ENCODE measurements around the gene ARHGAP5. TPM values are rescaled to one million over a fixed set of nuclear protein-coding genes. Genes with fewer than 3 reads are reported as not detected.

The ARHGAP5 gene
- total and polyA plus RNA-seq, 4 donors: 12.3 to 220 (median 41.2) TPM

DNA sequence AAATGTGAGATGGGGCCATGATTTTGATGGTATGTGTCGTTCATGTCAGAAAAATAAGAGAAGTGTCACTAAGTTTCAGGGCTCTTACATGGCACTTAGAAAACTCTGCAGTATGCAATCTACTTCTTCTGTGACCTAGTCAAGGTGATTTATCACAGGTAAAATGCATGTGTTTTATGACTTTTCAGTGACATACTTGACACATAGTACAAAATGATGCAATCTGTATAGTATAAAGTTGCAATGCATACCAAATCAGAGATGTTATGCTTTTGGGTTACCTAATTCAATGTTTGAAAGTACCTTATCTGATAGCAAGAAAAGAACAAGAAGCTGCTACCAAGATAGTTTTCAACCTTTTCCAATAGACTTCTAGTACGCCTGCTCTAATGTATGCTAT lies 21.9 kb upstream of the ARHGAP5 start:
- Histone ChIP-seq H3K36me3 (ENCODE audit: control insufficient read depth in 4 of 4, insufficient read depth in 4 of 4, low read length in 4 of 4) (no peaks in the 10 kb centered on the region), H3K9ac (ENCODE audit: insufficient read depth in 1 of 2, low read length in 2 of 2) (no peak overlapping the region), H3K27ac (ENCODE audit: low read depth in 1 of 2, low read length in 1 of 2) (no peak overlapping the region), H3K4me3 (no peak overlapping the region), H3K4me1 (ENCODE audit: control insufficient read depth in 5 of 5, insufficient read depth in 5 of 5, low read length in 5 of 5) (peaks cover 0 to 4% (median 0%) of the 10 kb centered on the region in 5 donors), H3K27me3 (ENCODE audit: control insufficient read depth in 3 of 3, insufficient read depth in 3 of 3, low read length in 2 of 3) (no peaks in the 10 kb centered on the region), H3K9me3 (ENCODE audit: control insufficient read depth in 4 of 4, insufficient read depth in 3 of 4, low read length in 3 of 4) (no peaks in the 10 kb centered on the region)
- WGBS, 2 donors: 50 to 63% methylated on average over 2 of the region's 2 CpGs
- no peak for DNase-seq
- no peak for ATAC-seq (ENCODE audit: insufficient read depth, low FRiP score)
- TF ChIP-seq, protein P1, sequence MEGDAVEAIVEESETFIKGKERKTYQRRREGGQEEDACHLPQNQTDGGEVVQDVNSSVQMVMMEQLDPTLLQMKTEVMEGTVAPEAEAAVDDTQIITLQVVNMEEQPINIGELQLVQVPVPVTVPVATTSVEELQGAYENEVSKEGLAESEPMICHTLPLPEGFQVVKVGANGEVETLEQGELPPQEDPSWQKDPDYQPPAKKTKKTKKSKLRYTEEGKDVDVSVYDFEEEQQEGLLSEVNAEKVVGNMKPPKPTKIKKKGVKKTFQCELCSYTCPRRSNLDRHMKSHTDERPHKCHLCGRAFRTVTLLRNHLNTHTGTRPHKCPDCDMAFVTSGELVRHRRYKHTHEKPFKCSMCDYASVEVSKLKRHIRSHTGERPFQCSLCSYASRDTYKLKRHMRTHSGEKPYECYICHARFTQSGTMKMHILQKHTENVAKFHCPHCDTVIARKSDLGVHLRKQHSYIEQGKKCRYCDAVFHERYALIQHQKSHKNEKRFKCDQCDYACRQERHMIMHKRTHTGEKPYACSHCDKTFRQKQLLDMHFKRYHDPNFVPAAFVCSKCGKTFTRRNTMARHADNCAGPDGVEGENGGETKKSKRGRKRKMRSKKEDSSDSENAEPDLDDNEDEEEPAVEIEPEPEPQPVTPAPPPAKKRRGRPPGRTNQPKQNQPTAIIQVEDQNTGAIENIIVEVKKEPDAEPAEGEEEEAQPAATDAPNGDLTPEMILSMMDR (IDR thresholded peaks at IDR 0.05; ENCODE audit: control extremely low read depth, extremely low read depth): no peak

DNA sequence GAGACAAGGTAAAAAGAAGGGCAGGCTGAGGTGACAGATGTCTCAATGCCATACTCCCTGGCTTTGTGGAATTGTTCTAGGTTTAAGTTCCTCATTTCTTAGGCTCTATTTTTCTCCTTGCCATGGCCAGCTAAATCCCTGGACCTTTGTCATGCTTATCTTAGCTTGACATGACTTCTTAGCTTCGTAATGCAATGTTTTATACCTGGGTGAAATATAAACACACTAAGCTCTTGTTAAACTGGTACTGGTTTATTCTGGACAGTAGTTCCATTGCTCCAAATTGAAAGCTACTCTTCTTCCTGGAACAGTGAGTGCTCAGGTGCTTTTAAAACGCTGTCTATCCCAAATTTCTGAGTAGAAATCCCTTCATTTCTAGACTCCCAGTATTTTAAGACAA lies 17.4 kb upstream of the ARHGAP5 start:
- TF ChIP-seq, protein P1 (IDR thresholded peaks at IDR 0.05; ENCODE audit: control extremely low read depth, extremely low read depth): no peak
- Histone ChIP-seq H3K4me3 (no peak overlapping the region), H3K27ac (ENCODE audit: low read depth in 1 of 2, low read length in 1 of 2) (no peak overlapping the region), H3K9ac (ENCODE audit: insufficient read depth in 1 of 2, low read length in 2 of 2) (no peak overlapping the region), H3K4me1 (ENCODE audit: control insufficient read depth in 5 of 5, insufficient read depth in 5 of 5, low read length in 5 of 5) (no peaks in the 10 kb centered on the region), H3K27me3 (ENCODE audit: control insufficient read depth in 3 of 3, insufficient read depth in 3 of 3, low read length in 2 of 3) (no peaks in the 10 kb centered on the region), H3K9me3 (ENCODE audit: control insufficient read depth in 4 of 4, insufficient read depth in 3 of 4, low read length in 3 of 4) (no peaks in the 10 kb centered on the region), H3K36me3 (ENCODE audit: control insufficient read depth in 4 of 4, insufficient read depth in 4 of 4, low read length in 4 of 4) (no peaks in the 10 kb centered on the region)
- 66 to 84% methylated on average over 2 of the region's 2 CpGs for WGBS, 2 donors
- DNase-seq (no peak), ATAC-seq (ENCODE audit: insufficient read depth, low FRiP score) (no peak)

DNA sequence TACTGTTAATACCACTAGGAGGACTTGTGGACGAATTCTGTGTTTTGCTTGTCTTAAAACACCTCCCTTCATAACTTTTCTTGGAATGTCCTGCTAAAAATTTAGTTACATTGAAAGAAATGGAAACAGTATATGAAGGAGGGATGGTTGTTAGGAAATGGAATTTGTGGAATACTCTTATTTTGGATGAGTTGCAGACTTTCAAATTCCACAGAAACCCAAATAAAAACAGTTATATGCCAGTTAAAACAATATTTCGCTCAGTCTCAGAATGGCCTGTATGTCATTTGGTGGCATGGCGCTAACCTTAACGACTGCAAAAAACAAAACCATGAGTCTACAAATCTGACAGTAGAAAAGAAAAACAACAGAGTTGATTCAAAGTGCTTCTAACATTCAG lies 12.2 kb upstream of the ARHGAP5 start:
- DNase-seq (no peak), ATAC-seq (ENCODE audit: insufficient read depth, low FRiP score) (no peak)
- Histone ChIP-seq H3K9ac (ENCODE audit: insufficient read depth in 1 of 2, low read length in 2 of 2) (no peak overlapping the region), H3K4me1 (ENCODE audit: control insufficient read depth in 5 of 5, insufficient read depth in 5 of 5, low read length in 5 of 5) (no peaks in the 10 kb centered on the region), H3K27ac (ENCODE audit: low read depth in 1 of 2, low read length in 1 of 2) (no peak overlapping the region), H3K27me3 (ENCODE audit: control insufficient read depth in 3 of 3, insufficient read depth in 3 of 3, low read length in 2 of 3) (no peaks in the 10 kb centered on the region), H3K36me3 (ENCODE audit: control insufficient read depth in 4 of 4, insufficient read depth in 4 of 4, low read length in 4 of 4) (no peaks in the 10 kb centered on the region), H3K4me3 (no peak overlapping the region), H3K9me3 (ENCODE audit: control insufficient read depth in 4 of 4, insufficient read depth in 3 of 4, low read length in 3 of 4) (no peaks in the 10 kb centered on the region)
- TF ChIP-seq, protein P1 (IDR thresholded peaks at IDR 0.05; ENCODE audit: control extremely low read depth, extremely low read depth): no peak
- WGBS, 2 donors: 89 to 96% methylated on average over 4 of the region's 4 CpGs

DNA sequence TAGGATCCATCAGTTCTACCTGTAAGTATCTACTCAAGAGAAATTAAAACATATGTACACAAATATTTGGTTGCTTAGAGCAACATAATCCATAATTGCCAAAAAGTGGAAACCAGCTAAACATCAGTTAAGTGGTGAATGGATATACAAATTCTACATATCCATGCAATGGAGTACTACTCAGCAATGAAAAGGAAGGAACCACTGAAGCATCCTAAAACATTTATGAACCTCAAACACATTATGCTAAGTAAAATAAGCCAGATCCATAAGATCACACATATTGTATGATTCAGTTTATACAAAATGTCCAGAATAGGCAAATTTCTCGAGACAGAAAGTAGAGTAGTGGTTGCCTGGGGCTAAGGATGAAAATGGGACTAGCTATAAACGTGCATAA lies 8.4 kb upstream of the ARHGAP5 start:
- Histone ChIP-seq H3K4me3 (no peak overlapping the region), H3K9ac (ENCODE audit: insufficient read depth in 1 of 2, low read length in 2 of 2) (no peak overlapping the region), H3K27me3 (ENCODE audit: control insufficient read depth in 3 of 3, insufficient read depth in 3 of 3, low read length in 2 of 3) (no peaks in the 10 kb centered on the region), H3K36me3 (ENCODE audit: control insufficient read depth in 4 of 4, insufficient read depth in 4 of 4, low read length in 4 of 4) (no peaks in the 10 kb centered on the region), H3K27ac (ENCODE audit: low read depth in 1 of 2, low read length in 1 of 2) (no peak overlapping the region), H3K4me1 (ENCODE audit: control insufficient read depth in 5 of 5, insufficient read depth in 5 of 5, low read length in 5 of 5) (no peaks in the 10 kb centered on the region), H3K9me3 (ENCODE audit: control insufficient read depth in 4 of 4, insufficient read depth in 3 of 4, low read length in 3 of 4) (no peaks in the 10 kb centered on the region)
- DNase-seq: no peak
- no peak for ATAC-seq (ENCODE audit: insufficient read depth, low FRiP score)
- WGBS, 2 donors: 83% methylated on average over 2 of the region's 2 CpGs
- TF ChIP-seq, protein P1 (IDR thresholded peaks at IDR 0.05; ENCODE audit: control extremely low read depth, extremely low read depth): no peak

Measured in lung (tissue), 12 donors.